Upper lobe of left lung (tissue), 4 donors: ENCODE data around the gene CGB1.
"Not testable (repeated sequence)": the region's sequence is repeated elsewhere in the genome, so short reads cannot be mapped to it uniquely, and the experiment has no call there.

ENCODE experiments used
- POLR2A ChIP-seq, 4 donors: fragments of 450-650 bp; IDR thresholded peaks; one replicate each; pipeline ENCODE4 v1.5.1; 2016 to 2017; ENCODE audit warnings: antibody characterized with exemption in 4 of 4, mild to moderate bottlenecking in 2 of 4
- POLR2AphosphoS5 ChIP-seq, 2 donors: sonication (generic); formaldehyde crosslinking; IDR thresholded peaks; one replicate each; pipeline ENCODE4 v1.5.1; 2017; ENCODE audit warnings: antibody characterized with exemption in 2 of 2
- TF ChIP-seq, protein P1 (sequence below), 6 experiments: fragments of 450-650 bp in 4 of 6; fragments of 200-600 bp in 2 of 6; sonication (generic) in 2 of 6; IDR thresholded peaks; one replicate each; pipeline ENCODE4 v1.5.1; 2016 to 2019; ENCODE audit warnings: antibody characterized with exemption in 6 of 6

DNA sequence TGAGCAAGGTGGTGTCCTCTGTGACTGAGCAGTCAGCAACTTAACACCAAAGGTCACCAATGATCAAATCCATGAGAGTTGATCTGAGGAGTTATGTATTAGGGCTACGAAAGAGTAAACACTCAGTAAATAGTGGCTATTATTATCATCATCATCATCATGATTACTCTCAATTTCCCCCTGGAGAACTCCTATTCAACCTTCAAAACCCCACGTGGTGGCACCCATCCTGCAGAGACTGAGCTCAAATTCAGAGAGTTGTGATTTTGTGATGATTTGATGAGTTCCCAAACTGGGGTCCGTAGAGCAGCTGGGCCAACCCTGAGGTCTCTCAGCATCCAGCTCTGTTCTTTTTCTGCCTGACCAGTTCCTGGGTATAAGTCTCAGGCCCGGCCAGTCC, 13.1 kb upstream of the CGB1 start:
- not testable (repeated sequence) for TF ChIP-seq POLR2AphosphoS5, POLR2A (IDR thresholded peaks at IDR 0.05)
- TF ChIP-seq, protein P1, sequence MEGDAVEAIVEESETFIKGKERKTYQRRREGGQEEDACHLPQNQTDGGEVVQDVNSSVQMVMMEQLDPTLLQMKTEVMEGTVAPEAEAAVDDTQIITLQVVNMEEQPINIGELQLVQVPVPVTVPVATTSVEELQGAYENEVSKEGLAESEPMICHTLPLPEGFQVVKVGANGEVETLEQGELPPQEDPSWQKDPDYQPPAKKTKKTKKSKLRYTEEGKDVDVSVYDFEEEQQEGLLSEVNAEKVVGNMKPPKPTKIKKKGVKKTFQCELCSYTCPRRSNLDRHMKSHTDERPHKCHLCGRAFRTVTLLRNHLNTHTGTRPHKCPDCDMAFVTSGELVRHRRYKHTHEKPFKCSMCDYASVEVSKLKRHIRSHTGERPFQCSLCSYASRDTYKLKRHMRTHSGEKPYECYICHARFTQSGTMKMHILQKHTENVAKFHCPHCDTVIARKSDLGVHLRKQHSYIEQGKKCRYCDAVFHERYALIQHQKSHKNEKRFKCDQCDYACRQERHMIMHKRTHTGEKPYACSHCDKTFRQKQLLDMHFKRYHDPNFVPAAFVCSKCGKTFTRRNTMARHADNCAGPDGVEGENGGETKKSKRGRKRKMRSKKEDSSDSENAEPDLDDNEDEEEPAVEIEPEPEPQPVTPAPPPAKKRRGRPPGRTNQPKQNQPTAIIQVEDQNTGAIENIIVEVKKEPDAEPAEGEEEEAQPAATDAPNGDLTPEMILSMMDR (IDR thresholded peaks at IDR 0.05): not testable (repeated sequence)
